ENCODE data around the gene LIPN. TPM values are rescaled to one million over a fixed set of nuclear protein-coding genes. Genes with fewer than 3 reads are reported as not detected.

LIPN gene
- total and polyA plus RNA-seq, 10 donors: 0.07 to 7.1 (median 1.6) TPM; not detected in 2

GRCh38 chr10:88787463-88787862, 27.6 kb downstream of the LIPN start:
- DNase-seq: no peak
- no peaks in the 10 kb centered on the region for H3K36me3 ChIP-seq
- no peaks in the 10 kb centered on the region for H3K27me3 ChIP-seq (replicated peaks in 1 of 7)
- intact Hi-C loops (cut with DNase I; ENCODE audit: low total_unique reads): loop anchor here (10.0 kb wide), 1 partner anchor 93 kb away; no protein-coding TSS in a partner anchor
- 75 to 93% (median 92%) methylated on average over 5 of the region's 5 CpGs for WGBS, 5 donors
- TF ChIP-seq POLR2A (IDR thresholded peaks at IDR 0.05) (no peak), CTCF (IDR thresholded peaks at IDR 0.05 in 8 of 11, conservative IDR thresholded peaks at IDR 0.05 in 3 of 11) (no peak), POLR2AphosphoS5 (IDR thresholded peaks at IDR 0.05) (no peak)
- H3K4me3 ChIP-seq: no peak overlapping the region
- no peaks in the 10 kb centered on the region for H3K9me3 ChIP-seq
- H3K4me1 ChIP-seq: peaks cover 0 to 9% (median 0%) of the 10 kb centered on the region in 6 donors
- H3K27ac ChIP-seq: no peak overlapping the region

GRCh38 chr10:88788924-88789323, 29.1 kb downstream of the LIPN start:
- no peaks in the 10 kb centered on the region for H3K36me3 ChIP-seq
- TF ChIP-seq CTCF (IDR thresholded peaks at IDR 0.05 in 8 of 11, conservative IDR thresholded peaks at IDR 0.05 in 3 of 11) (no peak), POLR2AphosphoS5 (IDR thresholded peaks at IDR 0.05) (no peak), POLR2A (IDR thresholded peaks at IDR 0.05) (no peak)
- intact Hi-C loops (cut with DNase I; ENCODE audit: low total_unique reads): loop anchor here (10.0 kb wide), 1 partner anchor 94 kb away; no protein-coding TSS in a partner anchor
- H3K27me3 ChIP-seq (replicated peaks in 1 of 7): no peaks in the 10 kb centered on the region
- H3K9me3 ChIP-seq: no peaks in the 10 kb centered on the region
- H3K4me1 ChIP-seq: peaks cover 0 to 22% (median 0%) of the 10 kb centered on the region in 6 donors
- H3K27ac ChIP-seq: no peak overlapping the region
- H3K4me3 ChIP-seq: no peak overlapping the region
- DNase-seq: no peak

- H3K27me3 ChIP-seq (replicated peaks in 1 of 7): no peaks in the 10 kb centered on the region
Measured at GRCh38 chr10:88791924-88792323, 32.1 kb downstream of the LIPN start.

GRCh38 chr10:88792661-88793060, 32.8 kb downstream of the LIPN start:
- WGBS, 5 donors: 49 to 85% (median 63%) methylated on average over 4 of the region's 4 CpGs
- DNase-seq: peak; percentile 81
- H3K4me3 ChIP-seq: no peak overlapping the region
- intact Hi-C loops (cut with DNase I; ENCODE audit: low total_unique reads): no loop called here
- no peaks in the 10 kb centered on the region for H3K27me3 ChIP-seq (replicated peaks in 1 of 7)
- peaks cover 0 to 24% (median 0%) of the 10 kb centered on the region in 6 donors for H3K4me1 ChIP-seq
- no peaks in the 10 kb centered on the region for H3K36me3 ChIP-seq
- peak overlapping the region in 3 of 8 donors; percentile 45 to 61 (median 60) for H3K27ac ChIP-seq
- TF ChIP-seq POLR2AphosphoS5 (IDR thresholded peaks at IDR 0.05): no peak
- TF ChIP-seq POLR2A (IDR thresholded peaks at IDR 0.05): no peak
- TF ChIP-seq CTCF (IDR thresholded peaks at IDR 0.05 in 8 of 11, conservative IDR thresholded peaks at IDR 0.05 in 3 of 11): no peak
- no peaks in the 10 kb centered on the region for H3K9me3 ChIP-seq

More at GRCh38 chr10:88791924-88792323, 32.1 kb downstream of the LIPN start:
- 41 to 60% (median 52%) methylated on average over 2 of the region's 2 CpGs for WGBS, 5 donors
- Histone ChIP-seq H3K9me3 (no peaks in the 10 kb centered on the region), H3K27ac (peak overlapping the region in 1 of 8 donors; percentile 61), H3K36me3 (no peaks in the 10 kb centered on the region), H3K4me1 (peaks cover 0 to 24% (median 0%) of the 10 kb centered on the region in 6 donors), H3K4me3 (no peak overlapping the region)
- intact Hi-C loops (cut with DNase I; ENCODE audit: low total_unique reads): no loop called here
- no peak for DNase-seq
- peak in 5 of 11 experiments; percentile 10 to 38 (median 14) for TF ChIP-seq CTCF (IDR thresholded peaks at IDR 0.05 in 8 of 11, conservative IDR thresholded peaks at IDR 0.05 in 3 of 11)
- TF ChIP-seq POLR2A (IDR thresholded peaks at IDR 0.05): no peak
- TF ChIP-seq POLR2AphosphoS5 (IDR thresholded peaks at IDR 0.05): no peak
